IMR-90 (cell line): ENCODE measurements around the gene DEGS2. TPM values are rescaled to one million over a fixed set of nuclear protein-coding genes. Genes with fewer than 3 reads are reported as not detected.

Source experiments
- ATAC-seq: fragments of 200-7000 bp; cut with Tn5 transposase; 2 replicates; pipeline ENCODE4 v1.9.1; 2020; ENCODE audit warnings: low read depth, mild to moderate bottlenecking, moderate library complexity
- BruUV-seq: library from RNA; stranded (reverse); fragments of 400-500 nt; replicated peaks from 2 replicates; lab custom pipeline; 2021; lab: Mats Ljungman, UMichigan
- CTCF ChIA-PET: fragments of 300-600 bp; formaldehyde crosslinking; extraction: SDS; loops from one replicate; lab custom pipeline; 2021; ENCODE audit warnings: antibody characterized with exemption; lab: Yijun Ruan, JAX
- POLR2A ChIA-PET: fragments of 300-600 bp; sonication (Branson Sonifier 250); formaldehyde crosslinking; loops from one replicate; lab custom pipeline; 2022; ENCODE audit warnings: antibody characterized with exemption; ENCODE audit not compliant: unreplicated experiment; lab: Charles Lee
- DNase-seq: peaks from one replicate; pipeline ENCODE4 v3.0.0; 2013
- H2AFZ ChIP-seq: replicated peaks from 2 replicates; pipeline ENCODE3; 2013; ENCODE audit warnings: low read length, mild to moderate bottlenecking; ENCODE audit not compliant: poor library complexity
- H2AK5ac ChIP-seq: 2 replicates; pipeline ENCODE4 v1.6.1; 2013; ENCODE audit warnings: low read depth, low read length, inconsistent platforms
- H2AK9ac ChIP-seq: replicated peaks from 2 replicates; pipeline ENCODE3; 2013; ENCODE audit warnings: mild to moderate bottlenecking, low read depth, low read length, moderate library complexity; ENCODE audit not compliant: poor library complexity
- H2BK120ac ChIP-seq: 2 replicates; pipeline ENCODE4 v1.6.1; 2013; ENCODE audit warnings: low read depth, low read length, inconsistent platforms
- H2BK15ac ChIP-seq: 3 replicates; pipeline ENCODE4 v1.6.1; 2013; ENCODE audit warnings: low read depth, low read length, inconsistent platforms
- H2BK20ac ChIP-seq: 2 replicates; pipeline ENCODE4 v1.6.1; 2013; ENCODE audit warnings: low read depth, mild to moderate bottlenecking, inconsistent platforms, low read length, moderate library complexity
- H2BK5ac ChIP-seq: 2 replicates; pipeline ENCODE4 v1.6.1; 2013; ENCODE audit warnings: mild to moderate bottlenecking, low read depth, low read length, inconsistent platforms; ENCODE audit not compliant: poor library complexity, severe bottlenecking
- H3K14ac ChIP-seq: replicated peaks from 2 replicates; pipeline ENCODE4 v1.6.1; 2013; ENCODE audit warnings: low read depth, low read length, inconsistent platforms
- H3K18ac ChIP-seq: 2 replicates; pipeline ENCODE4 v1.6.1; 2013; ENCODE audit warnings: low read depth, low read length, control low read depth
- H3K23ac ChIP-seq: 2 replicates; pipeline ENCODE4 v1.6.1; 2013; ENCODE audit warnings: low read depth, low read length, inconsistent platforms
- H3K27ac ChIP-seq: 2 replicates; pipeline ENCODE4 v1.5.1; 2013; ENCODE audit warnings: mild to moderate bottlenecking, control low read depth, low read length; ENCODE audit not compliant: insufficient read depth
- H3K27me3 ChIP-seq: 2 replicates; pipeline ENCODE4 v1.6.1; 2013; ENCODE audit warnings: low read length; ENCODE audit not compliant: control insufficient read depth, insufficient read depth
- H3K36me3 ChIP-seq: 2 replicates; pipeline ENCODE4 v1.6.1; 2013; ENCODE audit warnings: low read length, mixed read lengths; ENCODE audit not compliant: control insufficient read depth, insufficient read depth
- H3K4ac ChIP-seq: 2 replicates; pipeline ENCODE4 v1.6.1; 2013; ENCODE audit warnings: low read depth, low read length, inconsistent platforms
- H3K4me1 ChIP-seq: 2 replicates; pipeline ENCODE4 v1.6.1; 2013; ENCODE audit warnings: low read length, mixed read lengths; ENCODE audit not compliant: control insufficient read depth, insufficient read depth
- H3K4me2 ChIP-seq: 2 replicates; pipeline ENCODE4 v1.6.1; 2013; ENCODE audit warnings: low read depth, mild to moderate bottlenecking, control low read depth, low read length, moderate library complexity
- H3K4me3 ChIP-seq: 2 replicates; pipeline ENCODE4 v1.5.1; 2013; ENCODE audit warnings: low read depth, mild to moderate bottlenecking, control low read depth, low read length, moderate library complexity; ENCODE audit not compliant: insufficient read depth
- H3K56ac ChIP-seq: 2 replicates; pipeline ENCODE4 v1.6.1; 2013; ENCODE audit warnings: low read length, inconsistent platforms; ENCODE audit not compliant: insufficient read depth; ENCODE audit errors: extremely low read depth
- H3K79me1 ChIP-seq, 2 experiments: 2 replicates each; pipeline ENCODE4 v1.6.1; 2013; ENCODE audit warnings: low read length in 2 of 2, inconsistent platforms in 1 of 2, low read depth in 1 of 2
- H3K9ac ChIP-seq: 2 replicates; pipeline ENCODE4 v1.6.1; 2013; ENCODE audit warnings: low read depth, low read length, control low read depth
- H3K9me1 ChIP-seq: 2 replicates; pipeline ENCODE4 v1.6.1; 2013; ENCODE audit warnings: low read length, inconsistent platforms; ENCODE audit not compliant: insufficient read depth
- H3K9me3 ChIP-seq: 2 replicates; pipeline ENCODE4 v1.6.1; 2013; ENCODE audit warnings: low read length; ENCODE audit not compliant: control insufficient read depth, insufficient read depth
- H4K20me1 ChIP-seq: 2 replicates; pipeline ENCODE4 v1.6.1; 2013; ENCODE audit warnings: low read length, inconsistent platforms; ENCODE audit not compliant: insufficient read depth
- H4K5ac ChIP-seq: 2 replicates; pipeline ENCODE4 v1.6.1; 2013; ENCODE audit warnings: mild to moderate bottlenecking, low read depth, low read length, control low read depth
- H4K8ac ChIP-seq, 2 experiments: 2 replicates each; pipeline ENCODE4 v1.6.1; 2013; ENCODE audit warnings: low read depth in 2 of 2, low read length in 2 of 2, control low read depth in 1 of 2, inconsistent platforms in 1 of 2
- H4K91ac ChIP-seq: 2 replicates; pipeline ENCODE4 v1.6.1; 2013; ENCODE audit warnings: low read depth, low read length, inconsistent platforms; ENCODE audit not compliant: insufficient read depth
- WGBS, 2 experiments: methylation state at CpG; one replicate each; pipeline versions ENCODE4 v1.1.5 to v1.1.7; 2013; ENCODE audit warnings: missing lambda C conversion rate in 2 of 2; ENCODE audit not compliant: insufficient read length in 1 of 2; ENCODE audit errors: extremely low coverage in 2 of 2; 5-methylcytosine and 5-hydroxymethylcytosine counted together
- dilution Hi-C: fragments of 300-500 bp; cut with HindIII; formaldehyde crosslinking; loops from one replicate; pipeline ENCODE4 v1.14.3; 2018; ENCODE audit warnings: low sequenced_read_pairs; ENCODE audit not compliant: unreplicated experiment
- in situ Hi-C: fragments of 300-500 bp; cut with MboI; formaldehyde crosslinking; loops from 3 replicates; pipeline ENCODE4 v1.14.3; 2019; ENCODE audit warnings: low sequenced_read_pairs, inconsistent platforms, mixed read lengths
- intact Hi-C: fragments of 100-400 bp; cut with micrococcal nuclease; formaldehyde crosslinking; loops from 2 replicates; pipeline ENCODE4 v1.10.0; 2022
- polyA plus RNA-seq, 3 experiments: library from polyadenylated mRNA; depleted of rRNA; stranded (reverse); fragments of >200 nt; gene quantifications; 2 replicates each; pipeline ENCODE4 v1.2.3, GENCODE V29; 2012; ENCODE audit warnings: low replicate concordance in 1 of 3
- total RNA-seq: library from RNA; depleted of rRNA; stranded (reverse); fragments of >200 nt; gene quantifications from 2 replicates; pipeline ENCODE4 v1.2.3, GENCODE V29; 2012
- TF ChIP-seq, protein P1 (sequence below): conservative IDR thresholded peaks from 2 replicates; pipeline ENCODE4 v1.5.1; 2012; ENCODE audit warnings: mild to moderate bottlenecking, low read depth, low read length, improper control_type of control experiment

The DEGS2 gene
- total and polyA plus RNA-seq, 2 of the 4 experiments (the other 2 are of a cell fraction), result not detected

DNA sequence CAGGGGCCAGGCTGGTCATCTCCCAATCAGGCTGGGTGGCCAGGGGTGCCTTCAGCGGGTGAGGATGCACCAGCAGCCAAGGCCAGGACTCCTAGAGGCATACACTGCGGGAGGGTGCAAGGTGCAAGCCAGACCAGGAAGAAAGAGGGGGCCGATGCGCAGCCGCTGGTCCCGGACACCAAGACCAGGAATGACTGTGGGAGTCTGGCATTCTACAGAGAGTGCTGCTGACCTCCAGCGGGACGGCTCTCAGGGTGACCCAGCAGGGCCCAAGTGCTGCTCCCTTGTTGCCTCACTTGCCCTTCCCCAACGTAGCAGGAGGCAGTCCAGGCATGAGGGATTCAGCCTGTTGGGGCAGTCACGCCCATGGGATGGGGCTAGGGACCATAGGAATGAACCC lies 35.8 kb downstream of the DEGS2 start:
- no peak overlapping the region for H2AK5ac ChIP-seq
- H3K27ac ChIP-seq, result no peak overlapping the region
- H3K18ac ChIP-seq, result no peak overlapping the region
- no TSS peak for BruUV-seq
- ATAC-seq, result no peak
- intact Hi-C loops (no loop called here), in situ Hi-C loops (no loop called here), dilution Hi-C loops (no loop called here)
- H3K9me3 ChIP-seq, result no peaks in the 10 kb centered on the region
- H3K4me1 ChIP-seq, result 0 out of 2 replicates have a peak, but pooled peaks cover 1% of the 10 kb centered on the region
- ChIA-PET POLR2A (no interaction called here), CTCF (no interaction called here)
- 100% methylated on average over 2 of the region's 10 CpGs; no CpG with 5 or more reads in 1 of the 2 experiments for WGBS, 2 experiments
- no peak overlapping the region for H4K8ac ChIP-seq
- H3K79me1 ChIP-seq, result no peaks in the 10 kb centered on the region
- H3K4ac ChIP-seq, result no peak overlapping the region
- DNase-seq, result no peak
- no peak overlapping the region for H2AK9ac ChIP-seq
- no peak overlapping the region for H2AFZ ChIP-seq
- TF ChIP-seq, protein P1, sequence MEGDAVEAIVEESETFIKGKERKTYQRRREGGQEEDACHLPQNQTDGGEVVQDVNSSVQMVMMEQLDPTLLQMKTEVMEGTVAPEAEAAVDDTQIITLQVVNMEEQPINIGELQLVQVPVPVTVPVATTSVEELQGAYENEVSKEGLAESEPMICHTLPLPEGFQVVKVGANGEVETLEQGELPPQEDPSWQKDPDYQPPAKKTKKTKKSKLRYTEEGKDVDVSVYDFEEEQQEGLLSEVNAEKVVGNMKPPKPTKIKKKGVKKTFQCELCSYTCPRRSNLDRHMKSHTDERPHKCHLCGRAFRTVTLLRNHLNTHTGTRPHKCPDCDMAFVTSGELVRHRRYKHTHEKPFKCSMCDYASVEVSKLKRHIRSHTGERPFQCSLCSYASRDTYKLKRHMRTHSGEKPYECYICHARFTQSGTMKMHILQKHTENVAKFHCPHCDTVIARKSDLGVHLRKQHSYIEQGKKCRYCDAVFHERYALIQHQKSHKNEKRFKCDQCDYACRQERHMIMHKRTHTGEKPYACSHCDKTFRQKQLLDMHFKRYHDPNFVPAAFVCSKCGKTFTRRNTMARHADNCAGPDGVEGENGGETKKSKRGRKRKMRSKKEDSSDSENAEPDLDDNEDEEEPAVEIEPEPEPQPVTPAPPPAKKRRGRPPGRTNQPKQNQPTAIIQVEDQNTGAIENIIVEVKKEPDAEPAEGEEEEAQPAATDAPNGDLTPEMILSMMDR, result no peak
- peaks cover 29% of the 10 kb centered on the region for H3K36me3 ChIP-seq
- no peak overlapping the region for H3K23ac ChIP-seq
- H2BK120ac ChIP-seq, result no peak overlapping the region
- H3K9ac ChIP-seq, result no peak overlapping the region
- H4K20me1 ChIP-seq, result no peaks in the 10 kb centered on the region
- H3K9me1 ChIP-seq, result peaks cover 13% of the 10 kb centered on the region
- no peak overlapping the region for H3K56ac ChIP-seq
- H3K4me3 ChIP-seq, result no peak overlapping the region
- no peaks in the 10 kb centered on the region for H3K27me3 ChIP-seq
- no peak overlapping the region for H2BK20ac ChIP-seq
- H3K14ac ChIP-seq, result no peak overlapping the region
- H2BK15ac ChIP-seq, result no peak overlapping the region
- no peak overlapping the region for H3K4me2 ChIP-seq
- H4K91ac ChIP-seq, result no peak overlapping the region
- H4K5ac ChIP-seq, result no peak overlapping the region
- no peak overlapping the region for H2BK5ac ChIP-seq
